GM19240 (cell line): Measurements from ENCODE around the gene GRK4.
A peak's percentile ranks its signal among the peaks of the same experiment; 100 is the strongest.
"Not testable (repeated sequence)": the region's sequence is repeated elsewhere in the genome, so short reads cannot be mapped to it uniquely, and the experiment has no call there.

Experiments used
- DNase-seq: peaks from one replicate; pipeline ENCODE4 v3.0.0; 2011; ENCODE audit warnings: low spot score; ENCODE audit not compliant: insufficient read length

The GRK4 gene

GRCh38 chr4:2963175-2963965, at the start of gene GRK4, which contains the start of gene NOP14:
TSS of gene GRK4 (plus strand) at chr4:2963571. CDS start at chr4:2964071, 500 bp downstream.
TSS of gene NOP14 (minus strand) at chr4:2963406. CDS start at chr4:2963319, 87 bp downstream.
- DNase-seq: peak; percentile 96

DNA sequence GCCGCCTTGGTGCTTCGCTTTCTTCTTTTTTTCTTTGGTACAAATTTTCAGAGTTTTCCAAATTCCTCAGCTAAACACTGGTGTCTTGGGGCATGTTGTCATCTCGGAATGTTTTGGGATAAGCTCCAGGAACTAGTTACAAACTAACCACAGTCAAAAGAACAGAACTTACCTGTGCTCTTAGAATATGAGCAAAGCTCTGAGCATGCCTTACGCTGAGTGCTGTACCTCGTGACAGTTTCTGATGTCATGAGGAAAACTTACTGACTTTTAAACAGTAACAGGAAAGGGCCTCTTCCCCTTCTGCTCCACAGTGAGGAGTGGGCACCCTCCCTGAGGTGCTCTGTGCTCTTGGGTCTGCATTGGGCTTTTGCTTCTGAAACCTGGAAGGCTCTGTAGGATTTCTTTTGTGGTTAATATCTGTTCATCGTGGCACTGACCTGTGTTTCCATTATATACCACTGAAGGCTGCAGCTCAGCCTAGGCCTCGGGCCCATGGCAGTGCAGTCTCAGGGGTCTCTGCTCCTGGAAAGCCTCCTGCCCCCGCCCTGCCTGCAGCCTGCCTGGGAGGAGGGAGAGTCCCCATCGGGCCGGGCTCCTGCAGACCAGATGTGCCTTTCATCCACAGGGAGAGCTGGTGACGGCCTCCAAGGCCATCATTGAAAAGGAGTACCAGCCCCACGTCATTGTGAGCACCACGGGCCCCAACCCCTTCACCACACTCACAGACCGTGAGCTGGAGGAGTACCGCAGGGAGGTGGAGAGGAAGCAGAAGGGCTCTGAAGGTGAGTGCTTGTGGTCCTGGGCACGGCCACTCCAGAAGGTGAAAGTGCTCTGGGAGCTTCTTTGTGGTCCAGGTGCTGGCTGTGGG, 48.9 kb upstream of the GRK4 start:
- DNase-seq: no peak

DNA sequence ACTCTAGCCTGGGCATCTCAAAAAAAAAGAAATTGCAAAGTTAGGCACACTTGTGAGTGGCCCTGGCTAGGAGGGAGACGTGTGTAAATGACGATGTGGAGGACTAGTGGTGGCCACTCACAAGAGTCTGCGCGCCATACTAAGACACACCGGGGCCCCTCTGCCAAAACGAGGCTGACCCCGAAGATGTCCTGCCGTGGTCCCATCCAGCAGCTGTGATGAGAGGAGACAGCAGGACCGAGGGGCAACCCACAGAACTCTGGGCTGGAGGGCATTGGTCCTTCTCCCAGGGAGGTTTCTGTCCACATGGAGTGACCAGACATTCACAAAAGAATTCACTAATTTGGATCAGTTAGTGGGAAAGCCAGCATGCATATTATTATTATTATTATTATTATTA, 47.6 kb upstream of the GRK4 start:
- no peak for DNase-seq

GRCh38 chr4:2916696-2917095, 46.7 kb upstream of the GRK4 start:
- not testable (repeated sequence) for DNase-seq

DNA sequence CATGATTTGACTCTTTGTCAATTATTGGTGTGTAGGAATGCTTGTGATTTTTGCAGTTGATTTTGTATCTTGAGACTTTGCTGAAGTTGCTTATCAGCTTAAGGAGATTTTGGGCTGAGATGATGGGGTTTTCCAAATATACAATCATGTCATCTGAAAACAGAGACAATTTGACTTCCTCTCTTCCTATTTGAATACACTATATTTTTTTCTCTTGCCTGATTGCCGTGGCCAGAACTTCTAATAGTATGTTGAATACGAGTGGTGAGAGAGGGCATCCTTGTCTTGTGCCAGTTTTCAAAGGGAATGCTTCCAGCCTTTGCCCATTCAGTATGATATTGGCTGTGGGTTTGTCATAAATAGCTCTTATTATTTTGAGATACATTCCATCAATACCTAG, 45.1 kb upstream of the GRK4 start:
- DNase-seq: not testable (repeated sequence)

GRCh38 chr4:2918714-2919113, 44.7 kb upstream of the GRK4 start:
- not testable (repeated sequence) for DNase-seq

DNA sequence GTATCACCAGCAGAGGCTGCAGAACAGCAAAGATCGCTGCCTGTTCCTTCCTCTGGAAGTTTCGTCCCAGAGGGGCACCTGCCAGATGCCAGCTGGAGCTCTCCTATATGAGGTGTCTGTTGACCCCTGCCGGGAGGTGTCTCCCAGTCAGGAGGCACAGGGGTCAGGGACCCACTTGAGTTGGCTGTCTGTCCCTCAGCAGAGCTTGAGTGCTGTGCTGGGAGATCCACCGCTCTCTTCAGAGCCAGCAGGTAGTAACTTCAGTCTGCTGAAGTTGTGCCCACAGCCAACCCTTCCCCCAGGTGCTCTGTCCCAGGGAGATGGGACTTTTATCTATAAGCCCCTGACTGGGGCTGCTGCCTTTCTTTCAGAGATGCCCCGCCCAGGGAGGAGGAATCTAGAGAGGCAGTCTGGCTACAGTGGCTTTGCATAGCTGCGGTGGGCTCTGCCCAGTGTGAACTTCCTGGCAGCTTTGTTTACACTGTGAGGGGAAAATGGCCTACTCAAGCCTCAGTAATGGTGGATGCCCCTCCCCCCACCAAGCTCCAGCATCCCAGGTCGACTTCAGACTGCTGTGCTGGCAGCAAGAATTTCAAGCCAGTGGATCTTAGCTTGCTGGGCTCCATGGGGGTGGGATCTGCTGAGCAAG, 40.8 kb upstream of the GRK4 start:
- not testable (repeated sequence) for DNase-seq

- no peak for DNase-seq
Measured at GRCh38 chr4:2923141-2923551, 40.2 kb upstream of the GRK4 start.

- DNase-seq: no peak
Measured at GRCh38 chr4:2923668-2924173, 39.6 kb upstream of the GRK4 start.

DNA sequence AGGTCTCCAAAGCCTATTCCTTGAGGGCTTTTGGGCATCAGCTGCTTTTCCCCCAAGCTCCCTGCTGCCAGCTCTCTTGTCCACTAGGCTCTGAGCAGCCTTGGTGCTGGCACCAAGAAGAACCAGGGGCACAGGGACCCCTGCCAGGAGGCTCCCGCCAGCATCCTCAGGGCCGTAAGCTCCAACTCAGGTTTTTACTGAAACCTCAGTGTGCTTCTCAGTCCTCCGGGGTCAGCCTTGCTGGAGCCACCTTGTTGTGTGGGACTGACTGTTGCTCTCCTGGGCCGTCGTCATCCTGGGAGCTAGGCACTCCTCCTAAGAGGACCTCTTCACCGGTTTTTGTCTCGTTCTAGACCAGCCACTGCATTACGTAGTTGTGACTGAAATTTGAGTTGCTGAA, 39.1 kb upstream of the GRK4 start:
- no peak for DNase-seq

- no peak for DNase-seq
Measured at GRCh38 chr4:2924765-2925301, 38.5 kb upstream of the GRK4 start.

GRCh38 chr4:2925496-2925895, 37.9 kb upstream of the GRK4 start:
- no peak for DNase-seq

DNA sequence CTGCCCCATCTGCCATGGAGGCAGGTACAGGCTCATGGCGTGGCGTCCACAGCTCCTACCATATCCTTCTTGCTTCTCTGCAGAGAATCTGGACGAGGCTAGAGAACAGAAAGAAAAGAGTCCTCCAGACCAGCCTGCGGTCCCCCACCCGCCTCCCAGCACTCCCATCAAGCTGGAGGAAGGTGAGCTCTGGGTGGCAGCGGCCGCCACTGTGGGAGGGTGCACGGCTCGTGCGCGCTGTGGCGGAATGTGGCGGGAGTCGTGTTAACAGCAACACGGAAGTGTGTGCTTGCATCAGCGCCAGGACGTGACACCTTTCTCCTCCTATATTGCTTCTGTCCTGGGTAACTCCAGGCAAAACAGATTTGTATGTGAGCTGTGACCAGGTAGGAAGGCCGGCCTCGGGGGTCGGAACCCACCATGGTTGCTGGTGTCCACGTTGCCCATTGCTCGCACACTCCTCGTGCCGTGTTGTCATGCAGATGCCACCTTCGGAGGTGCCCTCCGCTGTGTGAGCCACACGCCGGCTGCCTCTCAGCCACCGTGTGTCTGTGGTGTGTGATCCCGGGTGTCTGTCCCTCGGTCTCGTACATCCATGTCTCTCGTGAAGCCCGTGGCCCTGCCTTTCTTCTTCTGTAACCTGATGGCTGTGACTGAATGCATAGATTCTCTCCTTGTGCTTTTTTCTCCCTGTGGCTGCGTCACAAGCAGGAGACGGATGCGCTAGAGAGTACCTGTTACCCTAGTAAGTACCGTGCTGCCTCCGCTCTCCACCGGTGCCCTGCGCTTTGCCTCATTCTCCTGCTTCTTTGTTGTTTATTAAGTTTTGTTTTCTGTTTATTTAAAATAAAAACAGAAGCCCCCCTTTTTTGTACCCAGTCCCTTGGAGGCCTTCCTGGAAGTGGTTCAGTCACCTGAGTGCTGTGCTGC, 37.2 kb upstream of the GRK4 start:
- no peak for DNase-seq

DNA sequence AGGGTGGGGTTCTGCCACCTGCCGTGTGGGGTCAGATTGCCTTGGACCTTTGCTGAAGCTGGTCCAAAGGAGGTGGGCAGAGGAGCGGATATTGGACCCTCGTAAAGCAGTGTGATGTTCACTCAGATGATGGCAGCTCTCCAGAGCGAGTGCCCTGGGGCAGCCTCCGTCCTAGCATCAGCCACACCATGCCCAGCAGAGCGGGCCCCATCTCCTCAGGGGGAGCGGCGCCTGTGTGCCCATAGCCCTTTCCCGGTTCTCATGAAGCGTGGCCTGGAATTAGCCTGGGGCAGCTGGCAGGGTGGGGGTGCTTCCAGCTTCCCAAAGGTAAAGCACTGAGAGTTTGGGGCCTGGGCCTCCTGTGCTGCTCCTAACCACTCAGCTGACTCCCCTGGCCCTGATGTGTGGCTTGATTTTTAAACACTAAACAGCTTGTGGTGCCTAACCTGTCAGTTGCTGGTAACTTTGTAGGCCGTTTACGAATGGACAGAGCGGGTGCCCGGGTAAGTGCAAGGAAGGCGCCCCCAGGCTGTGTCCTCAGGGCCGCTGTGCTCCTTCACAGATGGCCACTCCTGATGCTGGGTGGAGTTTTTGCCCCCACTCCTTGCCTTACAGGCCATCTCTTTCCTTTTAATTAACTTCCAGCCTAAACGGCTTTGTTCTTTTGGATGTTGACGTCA, 36.2 kb upstream of the GRK4 start:
- DNase-seq: no peak

- no peak for DNase-seq
Measured at GRCh38 chr4:2927696-2928075, 35.7 kb upstream of the GRK4 start.

- DNase-seq: no peak
Measured at GRCh38 chr4:2928242-2929176, 34.9 kb upstream of the GRK4 start.

GRCh38 chr4:2929469-2929868, 33.9 kb upstream of the GRK4 start:
- no peak for DNase-seq

DNA sequence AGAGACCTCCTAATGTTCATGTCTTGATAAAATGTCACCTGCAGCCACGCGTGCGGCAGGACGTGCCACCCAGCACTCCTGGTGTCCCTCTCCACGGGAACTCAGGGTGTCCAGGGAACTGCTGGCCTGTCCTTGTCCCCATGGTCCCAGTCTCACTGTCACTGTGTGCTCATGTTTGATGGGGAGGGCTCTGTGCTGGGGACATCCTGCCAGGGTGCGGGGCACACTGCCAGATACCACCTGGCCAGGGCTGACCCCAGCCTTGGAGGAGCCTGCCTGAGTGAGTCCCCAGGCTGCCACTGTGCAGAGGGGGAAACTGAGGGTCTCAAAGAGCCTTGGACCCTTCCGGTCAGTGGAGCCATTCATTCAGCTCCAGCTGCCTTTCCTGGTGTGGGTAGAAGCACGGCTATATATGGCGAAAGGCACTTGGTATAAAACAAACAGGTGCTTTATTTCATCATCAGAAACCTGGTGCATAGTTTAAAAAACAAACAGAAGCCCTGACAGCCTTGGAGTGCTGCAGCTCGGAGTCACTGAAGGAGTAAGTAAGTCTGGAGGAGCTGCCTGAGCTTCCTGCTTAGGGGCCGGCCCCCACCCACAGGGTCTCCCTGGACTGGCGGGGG, 33.1 kb upstream of the GRK4 start:
- no peak for DNase-seq
